ENCODE measurements around the gene RAI14.

The RAI14 gene

DNA sequence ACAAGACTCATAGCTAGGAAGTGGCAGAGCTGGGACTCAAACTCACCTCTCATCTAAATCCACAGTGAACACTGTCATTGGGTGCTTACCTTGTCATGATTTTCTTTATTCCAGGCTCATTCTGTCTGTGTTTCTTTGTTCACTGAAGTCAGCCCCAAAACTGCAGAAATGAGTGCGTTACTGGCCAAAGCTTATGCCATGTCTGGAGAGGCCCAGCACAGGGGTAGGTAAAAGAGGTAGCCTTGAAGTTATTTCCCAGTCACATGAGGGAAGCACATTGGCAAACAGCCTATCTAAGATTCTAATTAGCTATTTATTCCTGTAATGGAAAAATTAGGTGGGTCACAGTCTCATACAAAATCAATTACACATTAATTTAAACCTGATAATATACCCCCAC is 212.7 kb downstream of the RAI14 start:
- Histone ChIP-seq H3K27ac (no peak overlapping the region), H3K27me3 (no peaks in the 10 kb centered on the region), H3K4me1 (peaks cover 0 to 14% (median 7%) of the 10 kb centered on the region in 4 donors), H3K36me3 (no peaks in the 10 kb centered on the region), H3K4me3 (no peak overlapping the region), H3K9me3 (no peaks in the 10 kb centered on the region)
- no peak for DNase-seq
- intact Hi-C loops (cut with DNase I; ENCODE audit: low total_unique reads) = no loop called here
- TF ChIP-seq, protein P1, sequence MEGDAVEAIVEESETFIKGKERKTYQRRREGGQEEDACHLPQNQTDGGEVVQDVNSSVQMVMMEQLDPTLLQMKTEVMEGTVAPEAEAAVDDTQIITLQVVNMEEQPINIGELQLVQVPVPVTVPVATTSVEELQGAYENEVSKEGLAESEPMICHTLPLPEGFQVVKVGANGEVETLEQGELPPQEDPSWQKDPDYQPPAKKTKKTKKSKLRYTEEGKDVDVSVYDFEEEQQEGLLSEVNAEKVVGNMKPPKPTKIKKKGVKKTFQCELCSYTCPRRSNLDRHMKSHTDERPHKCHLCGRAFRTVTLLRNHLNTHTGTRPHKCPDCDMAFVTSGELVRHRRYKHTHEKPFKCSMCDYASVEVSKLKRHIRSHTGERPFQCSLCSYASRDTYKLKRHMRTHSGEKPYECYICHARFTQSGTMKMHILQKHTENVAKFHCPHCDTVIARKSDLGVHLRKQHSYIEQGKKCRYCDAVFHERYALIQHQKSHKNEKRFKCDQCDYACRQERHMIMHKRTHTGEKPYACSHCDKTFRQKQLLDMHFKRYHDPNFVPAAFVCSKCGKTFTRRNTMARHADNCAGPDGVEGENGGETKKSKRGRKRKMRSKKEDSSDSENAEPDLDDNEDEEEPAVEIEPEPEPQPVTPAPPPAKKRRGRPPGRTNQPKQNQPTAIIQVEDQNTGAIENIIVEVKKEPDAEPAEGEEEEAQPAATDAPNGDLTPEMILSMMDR (IDR thresholded peaks at IDR 0.05) = no peak

DNA sequence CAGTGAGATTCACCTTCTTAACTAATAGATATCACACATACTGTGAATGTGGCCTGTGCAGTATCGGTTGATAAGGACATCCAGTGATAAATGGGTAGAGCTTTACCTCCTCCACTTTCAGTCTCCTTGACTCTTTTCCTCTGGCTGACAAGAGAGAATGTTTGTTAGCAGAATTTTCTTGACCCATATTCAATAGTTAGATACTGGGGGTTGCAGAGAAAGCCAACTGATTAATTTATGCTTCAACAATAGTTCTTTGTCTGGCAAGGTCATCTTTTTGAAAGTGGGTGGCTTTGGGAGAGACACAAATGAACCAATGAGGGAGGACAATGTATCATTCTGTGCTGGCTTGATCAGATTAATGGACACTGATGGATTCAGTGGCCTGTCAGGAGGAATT is 213.1 kb downstream of the RAI14 start:
- no peak overlapping the region for H3K27ac ChIP-seq
- intact Hi-C loops (cut with DNase I; ENCODE audit: low total_unique reads) = no loop called here
- H3K9me3 ChIP-seq = no peaks in the 10 kb centered on the region
- H3K27me3 ChIP-seq = no peaks in the 10 kb centered on the region
- TF ChIP-seq, protein P1 (IDR thresholded peaks at IDR 0.05) = no peak
- peaks cover 0 to 11% (median 7%) of the 10 kb centered on the region in 4 donors for H3K4me1 ChIP-seq
- DNase-seq = no peak
- H3K4me3 ChIP-seq = no peak overlapping the region
- no peaks in the 10 kb centered on the region for H3K36me3 ChIP-seq

DNA sequence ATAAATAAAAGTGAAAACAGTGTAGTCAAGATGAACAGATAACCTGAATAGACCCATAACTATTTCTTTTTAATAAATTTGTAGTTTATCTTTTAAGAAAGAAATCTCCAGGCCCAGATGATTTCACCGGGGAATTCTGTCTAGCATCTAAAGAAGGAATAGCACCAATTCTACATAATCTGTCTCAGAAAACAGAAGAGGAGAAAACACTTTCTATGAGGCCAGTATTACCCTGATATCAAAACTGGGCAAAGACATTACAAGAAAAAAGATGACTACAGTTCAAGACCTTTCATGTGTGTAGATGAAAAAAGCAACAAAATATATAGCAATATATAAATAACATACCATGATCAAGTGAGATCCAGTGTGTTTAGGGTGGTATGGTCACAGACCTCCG is 214.3 kb downstream of the RAI14 start:
- Histone ChIP-seq H3K27ac (no peak overlapping the region), H3K27me3 (no peaks in the 10 kb centered on the region), H3K4me1 (peaks cover 0 to 11% (median 7%) of the 10 kb centered on the region in 4 donors), H3K36me3 (no peaks in the 10 kb centered on the region), H3K4me3 (no peak overlapping the region), H3K9me3 (no peaks in the 10 kb centered on the region)
- TF ChIP-seq, protein P1 (IDR thresholded peaks at IDR 0.05) = no peak
- intact Hi-C loops (cut with DNase I; ENCODE audit: low total_unique reads) = no loop called here
- DNase-seq = no peak

DNA sequence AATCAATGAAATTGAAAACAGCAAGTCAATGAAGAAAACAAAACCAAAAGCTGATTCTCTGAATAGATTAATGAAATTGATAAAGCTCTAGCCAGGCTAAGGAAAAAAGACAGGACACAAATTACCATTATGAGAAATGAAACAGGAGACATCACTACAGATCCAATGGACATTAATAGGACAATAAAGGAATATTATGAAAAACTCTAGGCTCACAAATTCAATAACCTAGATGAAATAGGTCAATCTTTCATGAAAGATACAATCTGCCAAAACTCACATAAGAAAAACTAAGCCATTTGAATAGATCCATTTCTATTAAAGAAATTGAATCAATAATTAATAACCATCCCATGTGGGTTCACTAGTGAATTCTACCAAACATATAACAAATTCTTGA is 220.1 kb downstream of the RAI14 start:
- no peak for DNase-seq
- Histone ChIP-seq H3K27ac (no peak overlapping the region), H3K4me3 (no peak overlapping the region), H3K4me1 (no peaks in the 10 kb centered on the region), H3K27me3 (no peaks in the 10 kb centered on the region), H3K9me3 (peaks cover 0 to 5% (median 0%) of the 10 kb centered on the region in 3 donors), H3K36me3 (no peaks in the 10 kb centered on the region)
- TF ChIP-seq, protein P1 (IDR thresholded peaks at IDR 0.05) = no peak
- intact Hi-C loops (cut with DNase I; ENCODE audit: low total_unique reads) = no loop called here

DNA sequence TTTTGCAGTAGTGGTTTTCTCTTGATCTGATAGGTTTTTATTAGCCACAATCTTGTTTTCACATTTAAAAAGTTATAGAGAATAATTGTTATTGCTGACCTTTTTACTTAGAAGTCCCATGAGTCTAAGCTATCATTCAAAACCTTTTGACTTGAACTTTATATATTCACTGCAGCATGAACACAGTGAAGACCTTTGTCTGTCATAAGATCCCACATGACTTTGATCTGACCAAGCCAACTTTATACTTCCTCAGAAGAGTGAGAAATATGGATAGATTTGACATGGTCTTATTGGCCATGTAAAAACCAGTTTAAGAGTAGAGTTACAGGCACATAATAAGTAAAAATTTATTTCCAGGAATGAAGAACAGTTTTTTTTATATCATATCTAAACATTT is 225.1 kb downstream of the RAI14 start:
- Histone ChIP-seq H3K36me3 (no peaks in the 10 kb centered on the region), H3K27ac (no peak overlapping the region), H3K4me3 (no peak overlapping the region), H3K9me3 (peaks cover 0 to under 1% (median 0%) of the 10 kb centered on the region in 3 donors), H3K4me1 (no peaks in the 10 kb centered on the region), H3K27me3 (no peaks in the 10 kb centered on the region)
- intact Hi-C loops (cut with DNase I; ENCODE audit: low total_unique reads) = no loop called here
- TF ChIP-seq, protein P1 (IDR thresholded peaks at IDR 0.05) = no peak
- no peak for DNase-seq

Measured in tibial artery (tissue), 4 donors.